GM19438 (cell line): ENCODE measurements around the gene PPP6R3.
"Not testable (repeated sequence)": the region's sequence is repeated elsewhere in the genome, so short reads cannot be mapped to it uniquely, and the experiment has no call there.

Experiments
- ATAC-seq: cut with Tn5 transposase; IDR thresholded peaks from one replicate; pipeline ENCODE4 v1.9.1; 2021; ENCODE audit warnings: low read depth; ENCODE audit not compliant: unreplicated experiment

Gene PPP6R3

DNA sequence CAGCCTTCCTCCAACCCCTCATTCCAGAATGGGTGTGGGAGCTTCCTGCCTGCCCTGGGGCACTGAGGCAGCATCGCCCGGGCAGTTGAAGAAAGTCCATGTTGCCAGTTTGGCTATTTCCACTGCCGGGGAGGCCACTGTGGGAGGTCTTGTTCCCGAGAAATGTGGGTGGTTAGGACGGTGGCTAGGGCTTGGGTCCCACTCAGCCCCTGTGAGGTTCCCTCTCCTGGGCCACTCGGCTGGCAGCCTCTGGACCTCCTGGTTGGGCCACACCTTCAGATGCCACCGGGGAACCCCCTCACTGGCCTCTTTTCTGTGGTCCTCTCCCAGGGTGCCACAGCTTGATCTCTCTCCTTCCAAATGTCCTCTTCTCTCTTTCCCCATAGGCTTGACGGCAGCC, 5.1 kb upstream of the PPP6R3 start:
- ATAC-seq, result no peak

GRCh38 chr11:68457216-68457897, 3.2 kb upstream of the PPP6R3 start:
- ATAC-seq, result no peak

DNA sequence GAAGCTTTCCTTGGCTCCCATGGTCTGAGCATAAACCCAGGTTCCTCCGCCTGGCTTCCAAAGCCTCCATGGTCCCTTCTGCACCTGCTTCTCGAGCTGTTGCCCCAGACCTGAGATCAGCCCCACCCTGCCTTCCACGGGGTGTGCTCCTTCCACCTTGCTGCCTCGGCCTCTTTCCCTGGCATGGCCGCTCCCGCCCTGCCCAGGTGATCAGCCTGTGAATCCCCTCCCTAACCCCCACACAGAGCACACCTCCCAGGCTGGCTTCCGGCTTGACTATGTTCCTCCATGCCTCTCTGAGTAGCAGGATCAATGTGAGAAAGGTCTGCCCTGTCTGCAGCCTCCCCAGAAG, 2.7 kb upstream of the PPP6R3 start:
- ATAC-seq, result no peak

GRCh38 chr11:68458340-68458739, 2.2 kb upstream of the PPP6R3 start:
- not testable (repeated sequence) for ATAC-seq

- ATAC-seq, result peak; percentile 88
These were observed 439 bp upstream of the PPP6R3 start for GRCh38 chr11:68459886-68460740.

DNA sequence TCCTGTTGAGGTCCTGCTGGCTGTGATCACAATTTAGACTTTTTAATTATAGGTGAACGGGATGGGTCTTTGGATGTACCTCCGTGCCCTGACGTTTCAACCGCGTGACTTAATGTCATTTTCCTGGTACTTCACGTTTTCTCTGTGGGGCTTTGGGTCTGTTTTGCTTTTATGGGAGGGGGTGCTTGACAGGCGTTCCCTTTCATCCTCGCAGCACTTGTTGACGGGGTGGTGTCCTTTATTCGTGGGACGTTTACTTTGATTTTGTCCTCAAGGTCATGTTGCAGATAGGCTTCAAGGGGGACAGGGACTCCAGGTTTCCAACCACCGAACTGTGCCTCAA, 994 bp downstream of the PPP6R3 start:
- no peak for ATAC-seq

GRCh38 chr11:68463714-68464113, 3.2 kb downstream of the PPP6R3 start:
- no peak for ATAC-seq

GRCh38 chr11:68467201-68467834, 6.8 kb downstream of the PPP6R3 start:
- no peak for ATAC-seq

DNA sequence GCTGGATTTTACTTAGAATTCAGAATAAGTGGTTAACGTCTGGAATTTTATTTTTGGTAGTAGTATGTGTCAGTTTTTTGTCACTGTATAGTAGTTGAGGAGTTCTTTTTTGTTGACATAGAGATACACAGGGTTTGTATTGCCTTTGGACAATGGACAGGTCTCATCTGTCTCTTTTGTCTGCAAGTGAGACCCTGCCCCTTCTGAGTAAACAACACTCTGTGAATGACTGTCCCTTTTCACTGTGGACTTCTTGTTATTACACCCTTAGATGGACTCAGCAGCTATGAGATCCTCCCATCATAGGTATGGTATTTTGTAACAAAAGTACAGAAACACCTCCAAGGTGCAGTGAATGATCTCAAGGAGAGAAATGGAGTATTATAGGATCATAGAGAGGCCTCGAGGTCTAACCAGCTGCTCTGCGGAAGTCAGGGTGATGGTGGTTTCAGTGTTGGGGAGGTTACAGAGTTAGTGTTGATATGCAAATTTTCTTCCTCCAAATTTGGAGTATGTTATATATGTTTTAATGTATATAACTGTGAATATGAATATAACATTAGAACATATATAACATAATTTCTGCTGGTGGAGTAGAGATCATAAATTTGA, 7.8 kb downstream of the PPP6R3 start:
- no peak for ATAC-seq

DNA sequence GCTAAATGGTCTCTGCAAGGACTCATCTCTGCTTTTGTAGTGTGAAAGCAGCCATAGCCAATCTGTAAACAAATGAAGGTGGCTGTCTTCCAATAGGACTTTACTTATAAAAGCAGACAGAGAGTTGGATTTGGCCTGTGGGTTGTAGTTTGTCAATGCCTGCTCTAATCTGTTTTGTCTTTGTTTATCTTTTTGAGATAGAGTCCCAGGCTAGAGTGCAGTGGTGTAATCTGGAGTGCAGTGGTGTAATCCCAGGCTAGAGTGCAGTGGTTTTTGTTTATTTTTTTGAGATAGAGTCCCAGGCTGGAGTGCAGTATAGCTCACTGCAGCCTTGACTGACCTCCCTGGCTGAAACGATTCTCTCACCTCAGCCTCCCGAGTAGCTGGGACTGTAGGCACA, 8.6 kb downstream of the PPP6R3 start:
- ATAC-seq, result no peak

DNA sequence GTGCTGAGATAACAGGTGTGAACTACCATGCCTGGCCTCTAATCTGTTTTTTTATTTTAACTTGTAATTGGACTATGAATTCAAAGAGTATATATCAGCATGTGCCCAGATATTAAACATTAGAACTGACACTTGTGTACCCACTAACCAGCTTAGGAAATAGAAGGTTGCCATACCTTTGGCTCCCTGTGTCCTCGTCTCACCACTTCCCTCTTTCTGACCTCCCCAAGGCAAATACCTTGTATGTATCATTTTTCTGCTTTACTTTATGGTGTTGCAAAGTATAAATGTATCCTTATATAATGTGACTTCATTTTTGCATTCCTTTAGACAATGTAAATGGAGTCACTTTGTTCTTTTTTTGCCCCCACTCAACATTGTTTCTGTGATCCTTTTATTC, 9.1 kb downstream of the PPP6R3 start:
- no peak for ATAC-seq

DNA sequence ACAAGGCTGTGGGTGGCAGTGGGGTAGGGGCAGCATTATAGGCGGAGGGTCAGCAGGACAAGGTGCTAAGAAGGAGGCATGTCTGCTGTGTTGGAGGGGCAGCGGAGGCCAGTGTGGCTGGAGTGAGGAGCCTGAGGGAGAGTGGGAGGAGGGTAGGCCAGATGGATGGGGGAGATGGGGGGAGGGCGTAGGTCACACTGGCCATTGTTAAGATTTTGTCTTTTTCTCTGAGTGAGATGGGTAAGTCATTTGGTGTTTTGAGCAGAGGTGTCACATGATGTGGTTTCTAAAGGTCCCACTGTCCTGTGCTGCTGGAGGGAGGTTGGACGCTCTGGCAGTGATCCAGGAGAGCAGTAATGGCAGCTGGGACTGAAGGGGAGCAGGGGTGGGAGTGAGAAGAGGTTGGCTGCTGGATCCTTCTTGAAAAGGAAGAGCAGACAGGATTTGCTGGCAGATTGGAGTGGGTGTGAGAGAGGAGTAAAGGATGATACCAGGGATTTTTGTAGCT, 9.8 kb downstream of the PPP6R3 start:
- no peak for ATAC-seq

DNA sequence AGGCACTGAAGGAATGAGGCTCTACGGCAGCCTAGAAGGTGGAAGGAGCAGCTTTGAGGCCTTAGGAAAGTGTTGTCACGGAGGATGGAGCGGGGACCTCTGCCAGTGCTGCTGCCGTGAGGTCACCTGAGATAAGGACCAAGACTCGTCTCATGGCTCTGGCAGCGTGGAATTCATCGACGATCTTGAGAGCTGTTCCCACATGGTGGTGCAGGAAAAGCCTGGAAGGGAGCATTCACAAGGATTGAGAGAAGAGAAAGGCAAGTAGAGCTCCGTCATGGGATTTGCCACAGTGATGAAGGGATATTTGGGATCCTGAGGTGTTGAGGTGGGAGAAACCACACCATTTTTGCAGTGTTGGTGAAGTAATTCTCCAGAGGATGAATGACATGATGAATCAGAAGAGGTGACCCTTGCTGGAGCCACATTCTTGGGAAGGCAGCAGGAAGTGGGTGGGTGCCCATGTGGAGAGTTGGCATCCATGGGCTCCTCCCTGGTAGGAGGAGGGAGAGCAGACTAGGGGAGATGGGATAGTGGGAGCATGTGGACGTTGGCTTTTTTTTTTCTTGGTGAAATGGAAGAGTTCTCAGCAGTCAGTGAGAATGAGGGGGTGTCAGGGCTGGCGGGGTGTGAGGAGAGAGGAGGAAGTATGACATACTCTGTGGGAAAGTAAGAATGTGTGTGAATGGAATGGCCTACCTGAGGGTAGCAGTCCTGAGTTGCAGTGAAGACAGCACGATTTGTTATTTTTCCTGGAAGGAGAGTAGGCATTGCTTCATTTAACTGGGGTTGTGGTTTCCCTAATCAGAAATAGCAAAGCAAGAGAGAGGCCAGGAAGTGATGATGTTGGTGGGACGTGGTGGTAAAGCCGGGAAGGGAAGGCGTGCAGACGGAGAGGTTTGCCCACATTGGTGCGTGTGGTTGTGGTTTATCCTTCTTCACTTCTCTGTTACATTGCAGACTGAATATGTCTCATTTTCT, 11.1 kb downstream of the PPP6R3 start:
- no peak for ATAC-seq

- ATAC-seq, result no peak
These were observed 12.2 kb downstream of the PPP6R3 start for GRCh38 chr11:68472778-68473177.

GRCh38 chr11:68473693-68474092, 13.1 kb downstream of the PPP6R3 start:
- ATAC-seq, result no peak

DNA sequence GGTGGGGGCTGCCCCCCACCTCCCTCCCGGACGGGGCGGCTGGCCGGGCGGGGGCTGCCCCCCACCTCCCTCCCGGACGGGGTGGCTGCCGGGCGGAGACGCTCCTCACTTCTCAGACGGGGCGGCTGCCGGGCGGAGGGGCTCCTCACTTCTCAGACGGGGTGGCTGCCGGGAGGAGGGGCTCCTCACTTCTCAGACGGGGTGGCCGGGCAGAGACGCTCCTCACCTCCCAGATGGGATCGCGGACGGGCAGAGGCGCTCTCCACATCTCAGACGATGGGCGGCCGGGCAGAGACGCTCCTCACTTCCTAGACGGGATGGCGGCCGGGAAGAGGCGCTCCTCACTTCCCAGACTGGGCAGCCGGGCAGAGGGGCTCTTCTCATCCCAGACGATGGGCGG, 15.1 kb downstream of the PPP6R3 start:
- ATAC-seq, result not testable (repeated sequence)

GRCh38 chr11:68479390-68479789, 18.8 kb downstream of the PPP6R3 start:
- ATAC-seq, result no peak

DNA sequence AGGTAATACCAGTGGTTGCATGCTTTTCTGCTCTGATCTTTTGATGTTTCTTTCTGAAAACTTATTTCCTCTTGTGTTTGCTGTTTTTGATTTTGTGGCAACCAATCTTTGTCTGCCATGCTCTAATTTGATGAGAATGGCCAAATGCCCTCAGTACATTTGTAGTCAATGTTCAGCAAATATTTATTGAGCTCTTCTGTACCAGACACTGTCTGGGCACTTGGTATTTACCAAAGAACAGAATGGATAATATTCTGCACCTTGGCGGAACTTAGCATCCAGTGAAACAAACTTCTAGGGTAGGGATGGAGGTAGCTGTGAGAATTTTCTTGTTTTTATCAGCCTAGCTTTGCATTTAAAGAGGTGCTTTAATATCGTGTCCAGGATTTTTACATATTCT, 19.6 kb downstream of the PPP6R3 start:
- ATAC-seq, result no peak

DNA sequence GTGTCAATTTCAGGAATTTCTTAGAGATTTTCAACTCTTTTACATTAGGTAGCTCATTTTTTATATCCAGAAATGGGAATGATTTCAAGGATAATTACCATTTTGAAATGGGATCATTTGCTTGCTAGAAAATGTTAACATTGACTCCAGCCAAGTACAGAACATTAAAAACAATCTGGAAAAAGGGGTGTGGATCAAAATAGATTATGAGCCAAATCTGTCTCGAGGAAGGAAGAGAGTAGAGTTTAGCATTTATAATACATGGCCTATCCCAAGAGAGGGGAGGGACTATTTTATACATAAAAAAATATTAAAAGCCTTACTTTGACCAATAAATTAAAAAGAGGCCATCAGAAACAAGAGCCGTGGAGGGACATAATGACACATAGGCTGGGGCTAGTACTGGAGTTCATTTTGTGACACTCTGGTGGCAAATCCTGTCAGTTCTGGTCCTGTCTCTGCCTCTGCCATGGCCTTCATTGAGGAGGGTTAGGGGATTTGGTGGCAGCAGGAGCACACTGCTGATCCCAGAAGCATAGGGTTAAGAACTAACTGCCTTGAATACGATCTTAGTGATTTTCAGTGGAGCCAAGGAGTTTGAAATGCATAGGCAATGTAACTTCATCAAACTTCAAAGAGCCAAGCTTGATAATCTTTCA, 20.4 kb downstream of the PPP6R3 start:
- no peak for ATAC-seq
